ENCODE results near the gene FCN3.
A peak's percentile ranks its signal among the peaks of the same experiment; 100 is the strongest.

The FCN3 gene

GRCh38 chr1:27380766-27381733 is 6.4 kb upstream of the FCN3 start:
- in situ Hi-C loops (cut with HindIII; ENCODE audit: low pct_unique_long_range_greater_than_20kb, low sequenced_read_pairs) = no loop called here
- no peak for DNase-seq (ENCODE audit: low read depth in 1 of 2, low spot score in 1 of 2)
- TF ChIP-seq JUND (IDR thresholded peaks at IDR 0.05; ENCODE audit: low read depth) = no peak

- in situ Hi-C loops (cut with HindIII; ENCODE audit: low pct_unique_long_range_greater_than_20kb, low sequenced_read_pairs) = no loop called here
- DNase-seq (ENCODE audit: low read depth in 1 of 2, low spot score in 1 of 2) = no peak
- no peak for TF ChIP-seq JUND (IDR thresholded peaks at IDR 0.05; ENCODE audit: low read depth)
Observed at GRCh38 chr1:27380224-27380623, 5.6 kb upstream of the FCN3 start.

GRCh38 chr1:27379564-27380122 is 5.0 kb upstream of the FCN3 start:
- in situ Hi-C loops (cut with HindIII; ENCODE audit: low pct_unique_long_range_greater_than_20kb, low sequenced_read_pairs) = no loop called here
- DNase-seq (ENCODE audit: low read depth in 1 of 2, low spot score in 1 of 2) = no peak
- TF ChIP-seq JUND (IDR thresholded peaks at IDR 0.05; ENCODE audit: low read depth) = no peak

- no peak for TF ChIP-seq JUND (IDR thresholded peaks at IDR 0.05; ENCODE audit: low read depth)
- no peak for DNase-seq (ENCODE audit: low read depth in 1 of 2, low spot score in 1 of 2)
- in situ Hi-C loops (cut with HindIII; ENCODE audit: low pct_unique_long_range_greater_than_20kb, low sequenced_read_pairs) = no loop called here
Observed at GRCh38 chr1:27377760-27378495, 3.3 kb upstream of the FCN3 start.

- TF ChIP-seq JUND (IDR thresholded peaks at IDR 0.05; ENCODE audit: low read depth) = no peak
- in situ Hi-C loops (cut with HindIII; ENCODE audit: low pct_unique_long_range_greater_than_20kb, low sequenced_read_pairs) = no loop called here
- DNase-seq (ENCODE audit: low read depth in 1 of 2, low spot score in 1 of 2) = no peak
Observed at GRCh38 chr1:27372808-27373690, 1.6 kb downstream of the FCN3 start.

- no peak for TF ChIP-seq JUND (IDR thresholded peaks at IDR 0.05; ENCODE audit: low read depth)
- in situ Hi-C loops (cut with HindIII; ENCODE audit: low pct_unique_long_range_greater_than_20kb, low sequenced_read_pairs) = no loop called here
- DNase-seq (ENCODE audit: low read depth in 1 of 2, low spot score in 1 of 2) = no peak
Observed at GRCh38 chr1:27372022-27372807, 2.4 kb downstream of the FCN3 start.

- TF ChIP-seq JUND (IDR thresholded peaks at IDR 0.05; ENCODE audit: low read depth) = no peak
- in situ Hi-C loops (cut with HindIII; ENCODE audit: low pct_unique_long_range_greater_than_20kb, low sequenced_read_pairs) = no loop called here
- peak in 1 of 2 experiments; percentile 59 for DNase-seq (ENCODE audit: low read depth in 1 of 2, low spot score in 1 of 2)
Observed at GRCh38 chr1:27368869-27369582, 5.6 kb downstream of the FCN3 start.

- no peak for TF ChIP-seq JUND (IDR thresholded peaks at IDR 0.05; ENCODE audit: low read depth)
- DNase-seq (ENCODE audit: low read depth in 1 of 2, low spot score in 1 of 2) = no peak
- in situ Hi-C loops (cut with HindIII; ENCODE audit: low pct_unique_long_range_greater_than_20kb, low sequenced_read_pairs) = no loop called here
Observed at GRCh38 chr1:27367160-27367650, 7.4 kb downstream of the FCN3 start.

- DNase-seq (ENCODE audit: low read depth in 1 of 2, low spot score in 1 of 2) = peak; percentile 76 to 83
- no peak for TF ChIP-seq JUND (IDR thresholded peaks at IDR 0.05; ENCODE audit: low read depth)
- in situ Hi-C loops (cut with HindIII; ENCODE audit: low pct_unique_long_range_greater_than_20kb, low sequenced_read_pairs) = no loop called here
Observed at GRCh38 chr1:27366411-27367159, 8.0 kb downstream of the FCN3 start, which contains the start of gene MAP3K6. Gene MAP3K6, minus strand, starts transcription at chr1:27366961. Its CDS starts 364 bp downstream, at chr1:27366597.

GRCh38 chr1:27366113-27366410 is 8.6 kb downstream of the FCN3 start:
- DNase-seq (ENCODE audit: low read depth in 1 of 2, low spot score in 1 of 2) = peak; percentile 69 to 81
- TF ChIP-seq JUND (IDR thresholded peaks at IDR 0.05; ENCODE audit: low read depth) = no peak
- in situ Hi-C loops (cut with HindIII; ENCODE audit: low pct_unique_long_range_greater_than_20kb, low sequenced_read_pairs) = no loop called here
